Activated CD4-positive, alpha-beta T cell treated with anti-CD3 and anti-CD28 coated beads, Interleukin-2, amount 50 U/mL, for 16 hours (primary cell): ENCODE results near the gene SYNGR3.
"Not testable (repeated sequence)": the region's sequence is repeated elsewhere in the genome, so short reads cannot be mapped to it uniquely, and the experiment has no call there.

ENCODE experiments used
- DNase-seq: peaks from one replicate; pipeline ENCODE4 v3.0.0-alpha.2; 2020

The SYNGR3 gene

DNA sequence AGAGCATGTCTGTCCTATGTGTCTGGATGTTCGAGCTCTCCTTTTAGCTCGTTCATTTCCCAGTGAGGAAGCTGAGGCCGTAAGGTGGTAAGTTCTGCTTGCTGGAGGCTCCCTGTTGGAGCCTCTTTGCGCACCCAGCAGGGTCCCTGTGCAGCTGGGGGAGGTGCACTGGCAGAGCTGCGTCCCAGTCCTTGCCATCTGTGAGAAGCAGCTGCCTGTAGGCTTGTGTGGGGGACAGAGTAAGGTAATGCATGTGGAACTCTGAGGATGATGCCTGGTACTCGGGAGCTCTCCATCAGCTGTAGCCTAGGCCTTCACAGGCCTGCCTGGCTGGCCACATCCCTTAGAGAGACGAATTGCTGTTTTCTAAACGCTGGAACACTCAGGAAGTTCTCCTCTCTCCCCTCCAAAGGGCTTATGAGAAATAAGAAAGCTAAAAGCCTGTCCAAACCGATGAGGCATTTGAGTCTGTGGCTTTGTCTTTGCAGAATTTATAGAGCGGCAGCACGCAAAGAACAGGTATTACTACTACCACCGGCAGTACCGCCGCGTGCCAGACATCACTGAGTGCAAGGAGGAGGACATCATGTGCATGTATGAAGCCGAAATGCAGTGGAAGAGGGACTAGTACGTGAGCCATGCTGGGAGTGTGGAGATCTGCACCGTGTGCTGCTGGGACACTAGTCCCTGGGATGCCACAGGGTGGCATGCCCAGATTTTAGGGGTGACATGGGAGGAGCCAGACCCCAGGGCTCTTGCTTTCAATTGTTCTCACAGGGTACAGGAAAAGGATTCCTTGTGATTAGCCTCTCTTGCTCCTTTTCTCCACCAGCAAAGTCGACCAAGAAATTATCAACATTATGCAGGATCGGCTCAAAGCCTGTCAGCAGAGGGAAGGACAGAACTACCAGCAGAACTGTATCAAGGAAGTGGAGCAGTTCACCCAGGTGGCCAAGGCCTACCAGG lies 28.8 kb upstream of the SYNGR3 start:
- peak; percentile 74 for DNase-seq

DNA sequence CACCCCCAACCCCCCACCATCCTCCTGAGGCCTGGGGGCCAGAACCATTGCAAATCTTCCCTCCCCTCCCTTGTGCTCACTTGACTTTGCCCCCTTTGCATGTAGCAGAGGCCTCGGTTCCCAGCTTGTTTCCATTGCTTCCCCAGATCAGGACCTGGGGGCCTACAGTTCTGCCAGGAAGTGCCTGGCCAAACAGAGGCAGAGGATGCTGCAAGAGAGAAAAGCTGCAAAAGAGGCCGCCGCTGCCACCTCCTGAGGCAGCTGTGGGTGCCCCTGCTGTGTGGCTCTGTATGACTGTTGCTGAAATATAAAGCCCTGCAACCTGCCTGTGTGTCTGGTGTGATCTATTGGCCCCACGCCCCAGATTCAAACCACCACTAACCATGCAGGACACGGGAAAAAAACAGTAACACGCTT lies 28.1 kb upstream of the SYNGR3 start:
- DNase-seq = peak; percentile 61

DNA sequence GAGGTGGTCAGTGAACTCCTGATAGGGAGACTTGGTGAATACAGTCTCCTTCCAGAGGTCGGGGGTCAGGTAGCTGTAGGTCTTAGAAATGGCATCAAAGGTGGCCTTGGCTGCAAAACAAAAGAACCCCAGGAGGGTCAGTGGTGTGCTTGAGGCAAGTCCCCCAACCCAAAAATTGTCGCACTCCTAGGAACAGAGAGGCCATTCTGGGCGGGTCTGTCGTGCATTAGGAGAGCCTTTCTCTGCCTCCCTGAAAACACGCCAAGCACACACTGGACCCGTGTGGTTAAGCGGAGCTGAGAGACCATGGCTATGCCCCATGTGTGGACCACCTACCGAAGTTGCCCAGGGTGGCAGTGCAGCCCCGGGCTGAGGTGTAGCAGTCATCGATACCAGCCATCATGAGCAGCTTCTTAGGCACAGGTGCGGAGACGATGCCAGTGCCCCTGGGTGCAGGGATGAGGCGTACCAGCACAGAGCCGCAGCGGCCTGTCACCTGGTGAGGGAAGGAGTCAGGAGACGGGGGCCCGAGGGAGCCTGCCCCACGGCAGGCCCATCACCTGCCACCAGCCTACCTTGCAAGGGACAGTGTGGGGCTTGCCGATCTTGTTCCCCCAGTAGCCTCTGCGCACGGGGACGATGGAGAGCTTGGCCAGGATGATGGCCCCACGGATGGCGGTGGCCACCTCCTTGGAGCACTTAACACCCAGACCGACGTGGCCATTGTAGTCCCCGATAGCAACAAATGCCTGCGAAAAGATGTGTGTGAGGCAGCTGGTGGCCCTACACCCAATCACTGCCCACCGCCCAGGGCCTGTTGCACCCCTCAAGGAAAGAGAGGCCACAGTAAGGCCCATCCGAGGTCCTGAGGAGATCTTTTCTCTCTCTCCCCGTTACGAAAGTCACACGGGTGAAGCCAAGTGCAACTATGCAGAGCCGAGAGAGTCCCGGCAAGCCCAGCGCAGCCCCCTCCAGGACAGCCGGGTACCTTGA lies 27.3 kb upstream of the SYNGR3 start:
- DNase-seq = not testable (repeated sequence)

DNA sequence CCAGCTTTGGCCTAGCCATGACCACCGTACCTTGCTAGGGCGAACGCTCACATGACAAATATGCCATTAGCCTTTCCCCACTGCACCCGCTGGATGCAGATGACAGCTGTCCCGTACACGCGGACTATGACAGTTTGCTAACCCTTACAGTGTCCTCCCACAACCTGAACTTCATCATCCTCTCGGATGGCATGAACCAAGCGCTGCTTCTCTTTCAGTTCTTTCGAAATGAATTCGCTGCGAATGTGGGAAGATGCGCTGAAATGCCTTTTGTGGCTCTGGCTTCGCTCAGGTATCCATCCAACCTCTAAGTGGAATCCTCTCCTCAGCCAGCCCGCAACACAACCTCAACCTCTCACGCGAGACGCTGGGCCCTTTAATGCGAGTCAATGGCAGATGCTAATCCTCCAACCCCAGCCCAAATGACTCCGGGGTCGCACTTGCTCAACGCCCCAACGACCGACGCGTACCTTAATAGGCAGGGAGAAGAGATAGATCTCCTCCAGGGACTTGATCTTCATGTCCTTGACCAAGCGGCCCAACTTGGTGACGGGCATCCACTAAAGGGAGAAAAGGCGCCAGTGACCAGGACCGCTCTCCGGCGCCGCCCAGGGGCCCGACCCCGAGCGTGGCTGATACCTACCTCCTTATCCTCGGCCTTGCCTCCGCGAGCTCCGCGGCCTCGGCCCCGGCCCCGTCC lies 25.8 kb upstream of the SYNGR3 start:
- DNase-seq = peak; percentile 54

DNA sequence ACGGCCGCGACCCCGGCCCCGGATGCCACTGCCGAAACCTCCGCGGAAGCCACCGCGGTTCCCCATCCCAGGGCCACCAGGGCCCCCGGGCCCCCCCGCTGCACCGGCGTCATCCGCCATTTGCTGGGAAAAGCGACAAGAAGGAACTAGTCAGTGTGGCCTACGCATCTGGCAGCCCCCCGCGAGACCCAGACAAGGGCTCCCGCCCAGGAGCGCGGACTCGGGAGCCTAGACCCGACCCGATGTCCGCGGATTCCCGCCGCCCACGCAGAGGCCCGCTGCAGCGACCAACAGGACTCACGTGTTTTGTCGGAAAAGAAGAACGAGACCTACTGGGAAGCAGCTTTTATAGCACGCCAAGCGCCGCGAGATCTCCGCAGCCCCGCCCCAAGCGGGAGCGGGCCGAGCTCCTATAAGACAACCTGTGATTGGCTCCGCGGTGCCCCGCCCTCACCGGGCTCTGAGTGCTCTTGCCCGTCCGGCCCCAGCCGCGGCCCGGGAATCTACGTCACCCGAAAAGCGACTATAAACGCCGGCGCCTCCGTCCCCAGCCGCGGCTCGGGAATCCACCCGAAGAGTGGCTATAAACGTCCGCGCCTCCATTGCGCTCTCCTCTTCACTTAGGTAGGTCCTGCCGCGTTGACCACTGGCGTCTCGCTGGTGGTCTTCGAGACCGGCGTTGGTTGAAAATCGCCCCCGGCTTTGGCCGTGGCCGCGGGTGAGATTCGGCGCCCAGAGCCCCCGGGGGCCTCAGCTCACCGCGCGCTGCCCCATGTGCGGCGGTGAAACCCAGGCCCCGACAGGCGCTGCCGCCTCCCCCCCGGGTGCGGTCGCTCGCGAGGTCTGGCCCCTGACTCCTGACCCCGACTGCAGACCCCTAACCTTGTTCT lies 25.0 kb upstream of the SYNGR3 start, which contains the start of gene RPS2:
RPS2 (minus strand) TSS at position 321 of the 890 bp plus-strand sequence; CDS start at position 120, 201 bp downstream.
- peak; percentile 99 for DNase-seq

DNA sequence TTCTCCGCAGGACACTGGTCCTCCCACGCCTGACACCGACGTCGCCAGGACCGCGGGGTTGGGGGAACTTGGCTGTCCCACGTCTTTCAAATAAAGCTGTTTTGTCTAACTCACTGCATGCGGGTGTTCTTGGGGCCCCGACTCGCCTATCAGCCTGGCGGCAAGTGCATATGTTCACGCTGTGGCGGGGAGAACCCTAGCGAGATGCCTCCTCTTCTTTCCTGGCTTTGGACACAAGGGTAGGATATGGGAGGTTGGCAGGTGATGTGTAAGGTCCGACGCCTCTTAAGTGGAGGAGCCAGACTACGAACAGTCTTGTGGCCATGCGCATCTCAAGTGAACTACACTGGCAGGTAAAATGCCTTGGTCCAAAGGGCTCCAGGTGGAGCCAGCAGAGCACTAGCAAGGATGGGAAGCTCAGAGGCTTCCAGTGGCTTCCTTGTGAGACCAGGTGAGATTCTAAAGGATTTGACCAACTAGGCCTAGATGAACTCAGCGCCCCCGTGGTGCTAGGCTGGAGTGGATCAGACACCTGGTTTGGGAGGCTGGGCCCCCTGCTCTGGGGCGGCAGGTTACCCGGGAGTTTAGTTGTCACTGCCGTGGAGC lies 24.3 kb upstream of the SYNGR3 start:
- peak; percentile 24 for DNase-seq

DNA sequence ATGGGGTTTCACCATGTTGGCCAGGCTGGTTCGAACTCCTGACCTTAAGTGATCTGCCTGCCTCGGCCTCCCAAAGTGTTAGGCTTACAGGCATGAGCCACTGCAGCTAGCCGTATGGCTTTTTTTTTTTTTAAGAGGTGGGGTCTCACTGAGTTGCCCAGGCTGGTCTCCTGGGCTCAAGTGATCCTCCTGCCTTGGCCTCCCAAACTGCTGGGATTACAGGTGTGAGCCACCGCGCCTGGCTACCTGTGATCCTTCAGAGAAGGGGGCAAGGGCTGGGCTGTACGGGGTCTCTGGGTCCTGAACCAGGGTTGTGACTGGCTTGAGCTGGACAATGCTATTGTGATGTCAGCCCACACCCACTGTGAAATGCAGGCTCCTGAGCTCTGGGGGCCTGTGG lies 23.3 kb upstream of the SYNGR3 start, which contains the start of gene RNF151:
RNF151 (plus strand) TSS at position 397 of the 400 bp plus-strand sequence. CDS start 26 bp downstream, outside the sequence.
- no peak for DNase-seq

DNA sequence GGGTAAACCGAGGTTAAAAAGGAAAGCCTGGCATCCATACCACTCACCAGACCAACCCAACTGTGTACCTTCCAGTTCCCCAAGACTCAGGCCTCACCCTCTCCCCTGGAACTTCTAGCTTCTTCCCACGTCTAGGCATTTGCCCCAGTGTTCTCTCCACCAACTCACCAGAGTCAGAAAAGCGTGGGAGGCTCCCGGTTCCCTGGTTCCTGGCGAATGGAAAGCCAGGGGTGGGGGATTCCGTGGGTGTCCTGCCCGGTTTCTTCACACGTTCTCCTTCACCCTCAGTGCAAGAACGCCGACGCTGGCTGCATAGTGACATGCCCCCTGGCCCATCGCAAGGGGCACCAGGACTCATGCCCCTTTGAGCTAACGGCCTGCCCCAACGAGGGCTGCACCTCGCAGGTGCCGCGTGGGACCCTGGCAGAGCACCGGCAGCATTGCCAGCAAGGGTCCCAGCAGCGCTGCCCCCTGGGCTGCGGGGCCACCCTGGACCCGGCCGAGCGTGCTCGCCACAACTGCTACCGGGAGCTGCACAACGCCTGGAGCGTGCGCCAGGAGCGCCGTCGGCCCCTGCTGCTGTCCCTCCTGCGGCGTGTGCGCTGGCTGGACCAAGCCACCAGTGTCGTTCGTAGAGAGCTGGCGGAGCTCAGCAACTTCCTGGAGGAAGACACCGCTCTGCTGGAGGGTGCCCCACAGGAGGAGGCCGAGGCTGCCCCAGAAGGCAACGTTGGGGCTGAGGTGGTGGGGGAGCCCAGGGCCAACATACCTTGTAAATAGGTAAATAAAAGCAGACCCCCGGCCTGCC lies 21.4 kb upstream of the SYNGR3 start:
- DNase-seq = no peak

DNA sequence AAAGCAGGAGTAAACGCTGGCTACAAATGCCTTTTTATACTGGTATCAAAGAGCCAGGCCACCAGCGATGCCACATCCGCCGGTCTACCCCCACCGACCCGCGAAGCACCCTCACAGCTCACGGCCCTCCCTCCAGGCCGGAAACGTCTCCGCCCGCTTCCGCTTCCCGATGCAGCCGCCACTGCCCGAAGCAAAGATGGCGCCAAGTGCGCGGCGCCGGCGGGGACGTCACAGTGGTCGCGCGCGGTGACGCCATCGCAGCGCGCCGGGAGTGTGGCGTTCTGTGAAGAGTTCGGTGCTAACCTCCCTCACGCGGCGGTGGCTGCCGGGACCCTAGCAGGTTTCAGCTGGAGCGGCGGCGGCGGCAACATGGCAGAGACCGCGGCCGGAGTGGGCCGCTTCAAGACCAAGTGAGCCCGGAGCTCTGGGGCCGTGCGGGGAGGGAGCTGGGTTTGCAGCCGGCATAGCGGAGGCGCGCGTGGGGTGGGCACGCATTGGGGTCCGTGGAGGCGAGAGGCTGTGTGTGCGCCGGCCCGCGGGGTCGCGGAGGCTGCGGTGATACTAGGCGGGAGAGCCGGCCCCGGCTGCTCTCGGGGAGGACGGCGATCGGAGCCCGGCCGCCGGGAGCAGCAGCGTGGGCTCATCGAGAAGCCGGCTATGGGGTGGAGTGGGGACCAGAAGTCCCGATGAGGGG lies 17.8 kb upstream of the SYNGR3 start, which contains the start of gene TBL3:
TBL3 (plus strand) TSS at position 258 of the 694 bp plus-strand sequence; CDS start at position 370, 112 bp downstream.
- DNase-seq = peak; percentile 98

DNA sequence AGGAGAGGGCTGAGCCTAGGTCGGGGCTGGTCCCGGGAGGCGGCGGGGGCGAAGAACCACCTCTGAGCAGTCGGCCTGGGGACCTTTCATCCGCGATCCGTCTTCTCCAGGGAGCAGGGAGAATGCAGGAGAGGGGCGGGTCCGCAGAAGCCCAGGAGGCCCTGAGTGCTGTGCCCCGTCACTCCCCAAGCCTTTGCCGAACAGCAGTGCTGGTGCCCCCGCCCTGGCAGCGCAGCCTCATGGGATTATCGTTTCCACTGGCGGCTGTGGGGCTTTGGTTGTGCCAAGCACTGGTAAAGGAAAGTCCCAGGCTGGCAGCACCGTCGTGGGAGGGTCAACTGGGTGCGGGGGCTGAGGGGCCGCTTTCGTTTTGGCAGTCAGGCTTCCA lies 17.3 kb upstream of the SYNGR3 start:
- no peak for DNase-seq

DNA sequence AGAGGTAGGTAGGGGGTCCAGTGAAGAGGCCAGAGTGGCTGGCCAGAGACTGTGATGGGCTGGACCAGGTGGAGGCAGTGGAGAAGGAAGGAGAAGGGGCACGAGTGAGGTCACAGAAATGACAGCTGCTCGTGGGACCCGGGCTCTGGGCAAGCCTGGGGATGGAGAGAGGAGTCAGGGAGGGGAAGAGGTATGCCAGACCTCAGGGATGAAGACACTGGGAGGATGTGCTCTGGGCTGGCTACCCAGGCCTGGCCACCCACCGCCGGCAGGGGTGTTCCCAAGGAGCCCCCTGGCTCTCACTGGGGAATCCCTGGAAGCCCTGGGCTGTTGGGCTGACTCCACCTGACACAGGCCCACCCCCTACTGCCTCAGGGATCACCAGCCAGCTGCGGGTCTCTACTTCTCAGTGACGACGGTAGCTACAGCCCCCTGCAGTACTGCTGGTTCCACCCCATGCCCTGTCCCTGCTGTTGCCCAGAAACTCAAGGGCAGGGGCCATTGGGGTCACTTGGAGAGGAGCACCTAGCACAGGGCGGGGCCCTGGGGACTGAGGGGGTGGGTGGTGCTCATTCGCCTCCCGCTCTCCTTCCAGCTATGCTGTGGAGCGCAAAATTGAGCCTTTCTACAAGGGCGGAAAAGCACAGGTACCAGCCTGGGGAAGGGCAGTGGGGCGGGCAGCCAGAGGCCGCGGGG lies 16.2 kb upstream of the SYNGR3 start:
- DNase-seq = no peak

DNA sequence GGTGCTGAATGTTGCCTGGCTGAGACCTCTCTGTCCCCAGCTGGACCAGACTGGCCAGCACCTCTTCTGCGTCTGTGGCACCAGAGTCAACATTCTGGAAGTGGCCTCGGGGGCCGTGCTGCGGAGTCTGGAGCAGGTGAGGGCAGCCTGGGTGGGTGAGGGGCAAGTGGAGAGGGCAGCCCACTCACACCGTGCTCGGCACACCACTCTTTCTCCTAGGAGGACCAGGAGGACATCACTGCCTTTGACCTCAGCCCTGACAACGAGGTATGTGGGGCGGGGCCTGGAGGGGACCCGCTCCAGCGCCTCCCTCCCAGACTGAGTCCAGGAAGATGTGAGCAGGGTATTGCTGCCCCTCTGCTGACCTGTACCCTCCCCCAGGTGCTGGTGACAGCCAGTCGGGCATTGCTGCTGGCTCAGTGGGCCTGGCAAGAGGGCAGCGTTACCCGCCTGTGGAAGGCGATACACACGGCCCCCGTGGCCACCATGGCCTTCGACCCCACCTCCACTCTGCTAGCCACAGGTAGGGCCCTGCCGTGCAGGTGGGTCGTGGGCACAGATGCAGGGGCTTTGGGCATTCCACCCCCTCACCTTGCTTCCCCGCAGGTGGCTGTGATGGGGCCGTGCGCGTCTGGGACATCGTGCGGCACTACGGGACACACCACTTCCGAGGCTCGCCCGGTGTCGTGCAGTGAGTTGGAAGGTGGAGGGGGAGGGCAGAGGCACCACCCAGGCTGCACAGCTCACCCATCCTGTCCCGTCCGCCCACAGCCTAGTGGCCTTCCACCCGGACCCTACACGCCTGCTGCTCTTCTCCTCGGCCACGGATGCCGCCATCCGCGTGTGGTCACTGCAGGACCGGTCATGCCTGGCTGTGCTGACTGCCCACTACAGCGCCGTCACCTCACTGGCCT lies 15.4 kb upstream of the SYNGR3 start:
- no peak for DNase-seq

DNA sequence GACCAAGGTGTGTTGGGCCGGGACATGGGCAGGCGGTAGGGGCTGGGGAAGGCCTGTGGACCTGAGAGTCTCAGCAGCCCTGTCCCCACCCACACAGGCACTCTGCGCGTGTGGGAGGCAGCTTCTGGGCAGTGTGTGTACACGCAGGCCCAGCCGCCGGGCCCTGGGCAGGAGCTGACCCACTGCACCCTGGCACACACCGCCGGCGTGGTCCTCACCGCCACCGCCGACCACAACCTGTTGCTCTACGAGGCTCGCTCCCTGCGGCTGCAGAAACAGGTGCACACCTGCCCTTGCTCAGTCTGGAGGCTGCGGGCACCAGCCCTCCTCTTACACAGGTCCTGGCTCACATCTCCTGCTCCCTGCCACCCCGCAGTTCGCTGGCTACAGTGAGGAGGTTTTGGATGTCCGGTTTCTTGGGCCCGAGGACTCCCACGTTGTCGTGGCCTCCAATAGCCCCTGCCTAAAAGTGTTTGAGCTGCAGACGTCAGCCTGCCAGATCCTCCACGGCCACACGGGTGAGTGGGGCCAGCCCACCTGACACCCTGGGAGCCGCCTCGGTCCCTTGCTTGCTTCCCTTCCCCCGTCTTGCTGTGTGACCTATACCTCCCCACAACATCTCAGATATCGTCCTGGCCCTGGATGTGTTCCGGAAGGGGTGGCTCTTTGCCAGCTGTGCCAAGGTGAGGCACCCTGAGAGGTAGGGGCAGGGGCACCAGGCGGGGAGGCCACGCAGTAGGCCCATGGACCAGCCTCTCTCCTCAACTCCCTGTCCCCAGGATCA lies 14.1 kb upstream of the SYNGR3 start:
- no peak for DNase-seq

DNA sequence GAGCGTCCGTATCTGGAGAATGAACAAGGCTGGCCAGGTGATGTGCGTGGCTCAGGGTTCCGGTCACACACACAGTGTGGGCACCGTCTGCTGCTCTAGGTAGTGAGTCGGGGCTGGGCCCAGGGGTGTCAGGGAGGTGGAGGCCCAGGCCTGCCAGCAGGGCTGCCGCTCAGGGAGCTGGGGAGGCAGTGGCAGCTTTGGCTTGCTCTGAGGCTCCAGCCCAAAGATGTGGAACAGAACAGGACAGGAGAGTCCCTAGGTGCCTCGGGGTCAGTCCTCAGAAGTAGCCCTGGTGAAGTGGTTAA lies 13.6 kb upstream of the SYNGR3 start:
- no peak for DNase-seq

DNA sequence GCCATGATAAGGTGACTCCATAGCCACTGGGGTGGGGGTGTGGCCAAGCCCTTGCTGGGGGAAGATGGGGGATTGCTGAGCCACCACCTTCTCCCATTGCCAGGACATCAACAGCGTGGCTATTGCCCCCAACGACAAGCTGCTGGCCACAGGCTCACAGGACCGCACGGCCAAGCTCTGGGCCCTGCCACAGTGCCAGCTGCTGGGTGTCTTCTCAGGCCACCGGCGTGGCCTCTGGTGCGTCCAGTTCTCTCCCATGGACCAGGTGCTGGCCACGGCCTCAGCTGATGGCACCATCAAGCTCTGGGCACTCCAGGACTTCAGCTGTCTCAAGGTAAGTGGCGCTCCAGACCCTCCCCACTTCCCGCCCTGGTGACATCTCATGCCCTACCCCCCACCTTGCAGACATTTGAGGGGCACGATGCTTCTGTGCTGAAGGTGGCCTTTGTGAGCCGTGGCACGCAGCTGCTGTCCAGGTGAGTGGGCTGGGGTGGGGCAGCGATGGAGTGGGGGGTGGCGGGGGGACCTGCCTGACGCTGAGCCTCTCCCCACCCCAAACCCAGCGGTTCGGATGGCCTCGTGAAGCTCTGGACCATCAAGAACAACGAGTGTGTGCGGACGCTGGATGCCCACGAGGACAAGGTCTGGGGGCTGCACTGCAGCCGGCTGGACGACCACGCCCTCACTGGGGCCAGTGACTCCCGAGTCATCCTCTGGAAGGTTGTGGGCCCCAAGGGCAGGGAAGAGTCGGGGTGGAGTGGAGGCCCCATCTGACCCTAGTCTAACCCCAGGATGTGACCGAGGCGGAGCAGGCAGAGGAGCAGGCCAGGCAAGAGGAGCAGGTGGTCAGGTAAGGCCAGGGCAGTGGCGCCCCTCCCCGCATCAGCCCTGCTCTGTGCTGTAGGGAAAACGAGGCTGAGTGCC lies 12.6 kb upstream of the SYNGR3 start:
- DNase-seq = no peak

DNA sequence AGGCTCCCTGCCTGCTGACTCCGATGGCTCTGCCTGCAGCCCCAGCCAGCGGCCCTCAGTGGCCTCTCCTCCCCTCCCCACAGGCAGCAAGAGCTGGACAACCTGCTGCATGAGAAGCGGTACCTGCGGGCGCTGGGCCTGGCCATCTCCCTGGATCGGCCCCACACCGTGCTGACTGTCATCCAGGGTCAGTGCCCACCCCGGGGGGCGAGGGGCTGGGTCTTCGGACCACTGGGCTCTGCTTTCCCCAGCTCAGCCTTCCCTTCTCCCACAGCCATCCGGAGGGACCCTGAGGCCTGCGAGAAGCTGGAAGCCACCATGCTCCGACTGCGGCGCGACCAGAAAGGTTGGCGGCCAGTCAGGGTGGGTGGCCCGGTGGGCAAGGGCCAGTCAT lies 11.9 kb upstream of the SYNGR3 start:
- DNase-seq = no peak
